ENCODE measurements around the gene ATG101. TPM values are rescaled to one million over a fixed set of nuclear protein-coding genes. Genes with fewer than 3 reads are reported as not detected.

ATG101 gene
- total and polyA plus RNA-seq, 2 of the 13 experiments (the other 11 are each of a cell fraction or from before 2014, with no cell fraction given) = 58.2 to 67.7 TPM

- TF ChIP-seq ISL2 (CRISPR knock-in tag; IDR thresholded peaks at IDR 0.05) = 0 out of 2 replicates have a peak, but pooled peaks have one; percentile 50
- peak in 1 of 2 experiments; percentile 46; a peak in 2 of 4 replicates for TF ChIP-seq EP300 (IDR thresholded peaks at IDR 0.05; ENCODE audit: low read depth in 2 of 2, low read length in 2 of 2)
- no peak for TF ChIP-seq EP300 (CRISPR knock-in tag; IDR thresholded peaks at IDR 0.05; ENCODE audit: borderline replicate concordance)
- TF ChIP-seq TCF7 (IDR thresholded peaks at IDR 0.05; ENCODE audit: low read depth) = 0 out of 2 replicates have a peak, but pooled peaks have one; percentile 16
- 0 out of 2 replicates have a peak, but pooled peaks have one; percentile 24 for TF ChIP-seq SALL2 (CRISPR knock-in tag; IDR thresholded peaks at IDR 0.05)
- no peak for TF ChIP-seq THRA (CRISPR knock-in tag; IDR thresholded peaks at IDR 0.05; ENCODE audit: borderline replicate concordance)
- TF ChIP-seq ZNF513 (CRISPR knock-in tag; conservative IDR thresholded peaks at IDR 0.05) = no peak
- TF ChIP-seq ZNF615 (CRISPR knock-in tag; IDR thresholded peaks at IDR 0.05; ENCODE audit: borderline replicate concordance) = no peak
- TF ChIP-seq ZNF770 (CRISPR knock-in tag; IDR thresholded peaks at IDR 0.05) = peak; percentile 55; the same call in 1 of the 2 replicates
- no peak for TF ChIP-seq ZNF329 (CRISPR knock-in tag; IDR thresholded peaks at IDR 0.05; ENCODE audit: low read depth)
- no peak for TF ChIP-seq AHR (CRISPR knock-in tag; IDR thresholded peaks at IDR 0.05)
- peak; percentile 31; the same call in 1 of the 2 replicates for TF ChIP-seq KLF12 (CRISPR knock-in tag; IDR thresholded peaks at IDR 0.05; ENCODE audit: borderline replicate concordance)
- 0 out of 2 replicates have a peak, but pooled peaks have one; percentile 32 for TF ChIP-seq CREM (IDR thresholded peaks at IDR 0.05)
- TF ChIP-seq CREM (CRISPR knock-in tag; IDR thresholded peaks at IDR 0.05) = no peak
- peak; percentile 82 for TF ChIP-seq ZFX (CRISPR knock-in tag; IDR thresholded peaks at IDR 0.05; ENCODE audit: low read depth)
- TF ChIP-seq MAX (IDR thresholded peaks at IDR 0.05) = 0 out of 2 replicates have a peak, but pooled peaks have one; percentile 52
- TF ChIP-seq SAP130 (CRISPR knock-in tag; IDR thresholded peaks at IDR 0.05; ENCODE audit: low read depth) = peak; percentile 70
- TF ChIP-seq TFDP1 (CRISPR knock-in tag; IDR thresholded peaks at IDR 0.05; ENCODE audit: borderline replicate concordance) = peak; percentile 54; the same call in 1 of the 2 replicates
- TF ChIP-seq PRDM10 (CRISPR knock-in tag; IDR thresholded peaks at IDR 0.05; ENCODE audit: low read depth) = peak; percentile 22; the same call in 1 of the 2 replicates
Observed at GRCh38 chr12:52061470-52062166, 8.2 kb upstream of the ATG101 start (continued).

Data from HepG2 (cell line).